Stimulated activated CD8-positive, alpha-beta memory T cell treated with anti-CD3 and anti-CD28 coated beads, Interleukin-12 subunit alpha, Interleukin-12 subunit beta, amount 100 ng/mL, for 24 hours (primary cell): ENCODE measurements around the gene DPF3.

Experiments used
- DNase-seq: peaks from one replicate; pipeline ENCODE4 v3.0.0-alpha.2; 2020; ENCODE audit errors: extremely low read depth

The DPF3 gene

GRCh38 chr14:72742838-72743195 lies 151.1 kb downstream of the DPF3 start:
- no peak for DNase-seq

GRCh38 chr14:72742118-72742837 lies 151.6 kb downstream of the DPF3 start:
- DNase-seq = no peak

- no peak for DNase-seq
Observed at GRCh38 chr14:72741826-72742117, 152.1 kb downstream of the DPF3 start.

GRCh38 chr14:72740966-72741825 lies 152.7 kb downstream of the DPF3 start:
- DNase-seq = no peak

- no peak for DNase-seq
Observed at GRCh38 chr14:72740504-72740961, 153.4 kb downstream of the DPF3 start.

GRCh38 chr14:72739446-72740405 lies 154.2 kb downstream of the DPF3 start:
- no peak for DNase-seq

- DNase-seq = no peak
Observed at GRCh38 chr14:72738161-72738611, 155.7 kb downstream of the DPF3 start.

GRCh38 chr14:72737560-72737943 lies 156.3 kb downstream of the DPF3 start:
- no peak for DNase-seq

- DNase-seq = no peak
Observed at GRCh38 chr14:72736786-72737559, 156.9 kb downstream of the DPF3 start.

- DNase-seq = no peak
Observed at GRCh38 chr14:72736308-72736707, 157.6 kb downstream of the DPF3 start.

GRCh38 chr14:72732022-72732780 lies 161.7 kb downstream of the DPF3 start:
- DNase-seq = no peak

- no peak for DNase-seq
Observed at GRCh38 chr14:72731252-72732020, 162.5 kb downstream of the DPF3 start.

GRCh38 chr14:72730468-72730867 lies 163.4 kb downstream of the DPF3 start:
- DNase-seq = no peak

GRCh38 chr14:72726444-72726843 lies 167.5 kb downstream of the DPF3 start:
- DNase-seq = no peak

GRCh38 chr14:72723858-72724530 lies 169.9 kb downstream of the DPF3 start:
- no peak for DNase-seq

GRCh38 chr14:72722201-72722785 lies 171.6 kb downstream of the DPF3 start:
- no peak for DNase-seq

- DNase-seq = no peak
Observed at GRCh38 chr14:72721083-72721482, 172.8 kb downstream of the DPF3 start.

- DNase-seq = no peak
Observed at GRCh38 chr14:72717220-72717619, 176.7 kb downstream of the DPF3 start.

GRCh38 chr14:72716476-72716875 lies 177.4 kb downstream of the DPF3 start:
- no peak for DNase-seq
